HTR-8/SVneo (cell line): ENCODE results near the gene PPP1R17.
A peak's percentile ranks its signal among the peaks of the same experiment; 100 is the strongest.

Source experiments
- DNase-seq: peaks from one replicate; pipeline ENCODE4 v3.0.0; 2011; ENCODE audit warnings: low spot score, mixed read lengths; ENCODE audit not compliant: insufficient read length
- FAIRE-seq: peaks from 2 replicates; lab custom pipeline; 2011; peaks lifted over from hg19 to GRCh38; lab: Jason Lieb, UNC

The PPP1R17 gene

GRCh38 chr7:31695859-31696614 lies 9.0 kb downstream of the PPP1R17 start:
- DNase-seq (no peak), FAIRE-seq (no peak)

DNA sequence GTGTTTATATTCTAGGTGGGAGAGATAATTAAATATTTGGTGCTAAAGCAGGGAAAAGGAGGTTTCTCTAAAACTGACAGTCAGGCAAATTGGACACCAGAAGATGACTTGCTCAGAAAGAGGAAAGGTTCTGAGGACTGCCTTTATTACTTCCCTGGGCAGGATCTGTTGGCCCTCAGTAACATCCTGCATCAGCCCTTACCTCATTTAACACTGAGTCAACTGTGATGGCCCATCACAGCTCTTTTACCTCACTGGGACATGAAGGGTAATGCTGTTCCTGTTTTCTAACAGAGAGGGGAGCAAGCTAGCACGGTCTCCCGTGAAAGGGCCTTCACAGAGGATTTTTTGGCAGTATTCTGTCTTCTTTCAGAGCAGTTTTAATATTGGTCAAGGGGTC lies 12.0 kb downstream of the PPP1R17 start:
- FAIRE-seq = no peak
- no peak for DNase-seq

GRCh38 chr7:31702354-31702753 lies 15.3 kb downstream of the PPP1R17 start:
- DNase-seq = no peak
- FAIRE-seq = no peak

DNA sequence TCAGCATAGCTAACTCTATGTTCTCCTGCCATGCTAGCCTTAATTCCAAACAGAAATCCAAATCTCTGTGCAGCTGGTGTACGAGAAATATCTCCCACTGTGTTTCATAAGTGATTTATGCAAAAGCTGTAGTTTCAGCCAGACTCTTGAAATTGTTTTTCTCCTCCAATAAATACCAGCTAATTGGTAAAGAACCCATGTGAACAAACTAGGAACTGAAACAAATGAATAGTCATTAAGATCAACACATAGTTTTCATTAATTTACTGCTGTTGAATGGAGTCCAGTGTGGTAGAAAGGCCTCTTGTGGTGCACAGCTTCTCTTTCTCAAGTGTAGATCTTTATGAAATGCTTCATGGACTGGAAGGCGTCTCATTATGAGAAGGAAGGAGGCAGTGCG lies 18.4 kb downstream of the PPP1R17 start:
- no peak for FAIRE-seq
- DNase-seq = no peak

- no peak for FAIRE-seq
- no peak for DNase-seq
Observed at GRCh38 chr7:31707089-31707488, 20.1 kb downstream of the PPP1R17 start.

DNA sequence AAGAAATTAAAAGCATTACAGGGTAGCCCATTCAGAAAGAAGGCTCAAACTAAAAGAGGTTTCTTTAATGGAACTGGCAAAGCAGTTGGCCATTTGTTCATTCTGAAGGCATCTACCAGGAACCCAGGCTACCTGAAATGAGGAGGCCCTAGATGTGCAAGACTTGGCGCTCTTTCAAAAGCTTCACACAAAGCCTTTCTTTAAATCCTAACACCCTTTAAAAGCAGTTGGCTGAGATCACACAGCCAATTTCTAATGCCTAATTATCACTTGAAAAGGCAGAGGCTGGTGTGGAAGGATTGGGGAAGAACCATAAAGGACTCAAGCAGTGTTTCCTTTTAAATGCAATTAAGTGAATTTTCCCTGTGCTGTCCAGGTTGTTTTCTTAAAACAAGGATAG lies 23.2 kb downstream of the PPP1R17 start:
- DNase-seq (no peak), FAIRE-seq (no peak)

GRCh38 chr7:31716355-31716754 lies 29.3 kb downstream of the PPP1R17 start:
- FAIRE-seq (no peak), DNase-seq (no peak)

DNA sequence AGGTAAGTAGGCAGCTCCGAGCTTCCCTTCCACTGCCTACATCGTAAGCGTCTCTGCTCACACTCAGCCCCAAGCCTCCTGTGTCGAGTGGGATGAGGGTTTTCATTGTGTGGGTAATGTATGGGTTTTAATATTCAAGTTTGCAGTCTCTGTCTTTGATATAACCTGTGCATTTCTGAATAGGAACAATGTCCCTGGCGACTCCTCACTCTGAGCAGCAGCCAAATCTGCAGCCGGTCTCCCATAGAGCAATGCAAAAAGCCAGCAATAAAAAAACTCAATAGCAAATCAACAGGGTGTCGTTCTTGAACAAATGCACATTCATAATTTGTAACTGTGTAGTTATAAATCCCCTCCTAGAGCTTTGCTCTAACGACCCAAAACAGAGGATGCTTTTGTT lies 33.4 kb downstream of the PPP1R17 start:
- FAIRE-seq = no peak
- DNase-seq = no peak

DNA sequence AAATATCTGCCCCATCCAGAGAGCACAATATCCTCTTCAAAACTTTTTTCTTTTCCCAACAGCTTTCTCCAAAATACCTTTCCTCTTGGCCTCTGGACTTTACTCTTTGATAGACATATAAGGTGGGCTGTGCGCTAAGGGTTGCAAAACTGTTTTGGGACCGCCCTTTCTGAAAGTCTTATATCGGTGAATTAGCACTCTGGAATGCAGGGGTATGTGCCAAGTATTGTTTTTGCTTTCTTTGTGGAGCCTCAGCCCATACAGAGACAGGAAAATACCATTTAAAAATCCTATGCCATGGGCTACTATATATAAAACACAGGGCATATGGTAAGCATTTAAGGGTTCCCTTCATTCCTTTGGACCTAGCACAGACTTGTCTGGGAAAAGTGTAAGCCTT lies 37.7 kb downstream of the PPP1R17 start:
- FAIRE-seq = no peak
- no peak for DNase-seq

DNA sequence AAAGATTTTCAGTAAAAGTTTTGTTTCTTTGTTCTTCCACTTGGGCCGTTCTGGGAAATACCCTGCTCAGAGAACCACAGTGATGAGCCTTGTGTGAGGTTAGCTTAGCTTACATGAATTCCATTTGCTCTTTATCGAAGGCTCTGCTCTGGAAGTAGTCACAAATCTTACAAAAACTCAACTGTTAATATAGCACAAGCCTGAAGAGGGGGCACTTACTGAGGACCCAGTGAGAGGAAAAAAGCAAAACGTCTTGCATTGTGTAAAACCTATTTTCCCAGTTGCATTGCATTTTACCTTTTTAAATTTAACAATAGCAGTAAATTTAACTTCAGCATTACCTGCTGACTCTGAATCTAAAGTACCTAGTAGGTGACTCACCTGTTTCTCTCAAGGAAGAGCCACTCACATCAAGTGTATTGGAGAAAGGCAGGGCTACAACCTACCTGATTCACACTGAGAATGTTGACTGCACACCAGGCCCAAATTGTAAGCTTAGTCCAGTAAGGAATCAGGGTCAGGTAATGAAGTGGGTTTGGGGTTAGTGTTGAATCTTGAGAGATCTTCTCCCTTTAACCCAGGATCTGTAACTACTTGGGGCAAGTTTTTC lies 42.3 kb downstream of the PPP1R17 start:
- no peak for FAIRE-seq
- DNase-seq = no peak

DNA sequence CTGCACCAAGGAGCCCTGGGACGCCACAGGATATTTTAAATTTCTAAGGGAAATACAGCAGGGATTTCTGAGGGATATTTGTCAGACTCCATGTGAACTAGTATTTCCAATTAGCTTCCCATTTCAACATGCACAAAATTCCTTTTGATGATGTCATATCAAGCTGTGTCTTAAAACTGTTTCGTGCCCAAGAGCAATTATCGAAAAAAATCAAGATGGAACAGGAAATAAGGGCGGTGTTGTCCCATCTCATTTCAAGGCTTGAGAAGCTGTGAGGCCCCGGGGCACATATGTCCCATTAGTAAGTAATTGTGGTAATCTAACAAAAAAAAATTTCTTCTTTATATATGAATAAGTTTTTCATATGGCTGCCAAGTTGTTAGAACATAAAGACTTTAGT lies 47.4 kb downstream of the PPP1R17 start:
- FAIRE-seq = no peak
- no peak for DNase-seq

DNA sequence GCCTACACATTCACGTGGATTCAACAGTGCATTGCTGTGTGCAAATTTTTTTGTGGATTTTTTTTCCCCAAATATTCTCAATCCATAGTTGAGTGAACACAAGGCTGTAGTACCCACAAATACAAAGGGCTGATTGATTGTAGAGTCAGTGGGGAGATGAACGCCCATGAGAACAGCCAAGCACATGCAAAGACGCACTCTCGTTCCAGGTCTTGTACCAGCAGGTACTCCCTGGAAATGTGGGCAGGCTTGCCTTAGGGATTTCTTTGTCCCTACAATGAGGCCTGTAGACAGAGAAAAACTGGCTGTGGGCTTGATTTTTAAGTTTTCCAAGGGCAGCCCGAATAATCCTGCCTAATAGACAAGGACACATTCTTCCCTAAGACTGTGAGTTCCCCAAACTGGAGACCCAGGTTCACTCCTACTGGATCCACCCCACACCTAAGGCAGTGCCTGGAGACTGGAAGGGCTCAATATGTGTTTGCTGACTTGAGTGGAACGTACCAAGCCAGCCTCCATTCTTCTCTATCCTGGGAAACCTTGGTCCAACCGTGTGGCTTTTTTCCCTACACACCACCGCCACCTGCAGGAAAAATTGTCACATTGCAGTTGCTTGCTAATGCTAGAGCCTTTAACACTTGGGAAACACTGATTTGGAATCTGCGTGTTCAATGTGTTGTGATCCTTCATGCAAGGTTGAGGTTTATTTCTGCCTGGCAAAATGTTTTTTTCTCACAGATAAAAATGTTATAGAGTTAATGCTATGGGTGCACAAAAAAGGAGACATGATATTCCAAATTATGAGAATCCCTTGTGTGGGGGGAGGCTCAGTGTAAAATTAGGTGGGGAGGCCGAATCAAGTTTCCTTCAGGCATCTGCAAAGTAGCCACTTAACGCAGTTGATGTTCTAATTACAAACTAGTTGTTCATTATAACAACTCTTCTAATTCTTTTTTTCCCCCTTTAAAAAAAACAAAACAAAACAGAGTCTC lies 49.3 kb downstream of the PPP1R17 start:
- FAIRE-seq = peak; percentile 72

GRCh38 chr7:31741852-31742251 lies 54.8 kb downstream of the PPP1R17 start:
- FAIRE-seq (no peak), DNase-seq (no peak)

More for the DNA sequence above, 49.3 kb downstream of the PPP1R17 start:
- DNase-seq = peak; percentile 61

DNA sequence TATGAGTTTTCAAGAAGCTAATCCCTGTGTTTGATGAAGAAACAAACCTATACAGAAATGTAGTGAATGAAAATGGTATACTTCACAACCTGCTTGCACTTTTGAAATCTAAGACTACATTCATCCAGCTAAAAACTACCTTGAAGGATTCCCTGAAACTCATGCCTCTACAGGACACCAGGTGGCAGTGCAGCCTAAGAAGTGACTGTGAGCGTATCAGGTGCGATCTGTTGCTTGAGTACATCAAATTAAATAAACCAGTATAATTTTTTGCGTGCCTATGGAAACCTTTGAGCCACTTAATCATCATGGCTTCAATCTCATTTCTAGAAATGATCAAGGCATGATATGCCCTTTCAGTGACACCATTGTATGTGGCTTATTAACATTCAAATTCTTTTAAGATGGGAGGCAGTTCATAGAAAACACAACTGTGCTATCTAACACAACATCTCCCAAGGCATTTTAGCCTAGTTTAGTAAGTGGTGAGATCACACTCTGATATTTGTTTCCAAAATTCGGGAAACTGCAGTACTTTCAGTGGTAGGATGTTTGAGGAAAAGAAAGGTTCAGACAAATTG lies 57.4 kb downstream of the PPP1R17 start:
- peak; percentile 49 for DNase-seq

GRCh38 chr7:31747553-31747952 lies 60.5 kb downstream of the PPP1R17 start:
- FAIRE-seq = no peak
- no peak for DNase-seq

More for the DNA sequence above, 57.4 kb downstream of the PPP1R17 start:
- FAIRE-seq = peak; percentile 86

DNA sequence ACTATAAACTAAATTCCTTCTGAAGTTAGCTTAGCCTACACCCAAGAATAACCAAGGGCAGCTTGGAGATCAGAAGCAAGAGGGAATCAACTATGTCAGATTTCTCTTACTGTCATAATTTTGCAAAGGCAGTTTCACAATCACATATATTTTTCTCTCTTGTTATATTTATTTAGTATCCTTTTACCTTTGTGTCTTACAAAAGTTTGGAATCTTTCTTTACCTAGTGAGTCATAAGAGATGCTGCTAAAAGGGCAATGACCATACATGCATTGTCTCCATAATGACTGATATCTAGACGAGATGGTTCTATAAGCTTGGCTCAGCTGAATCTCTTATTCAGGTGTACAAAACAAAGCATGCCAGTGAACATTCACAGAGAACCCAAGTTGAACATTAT lies 61.1 kb downstream of the PPP1R17 start:
- DNase-seq (no peak), FAIRE-seq (no peak)

- FAIRE-seq = no peak
- DNase-seq = no peak
Observed at GRCh38 chr7:31751726-31752125, 64.7 kb downstream of the PPP1R17 start.
